ENCODE results near the gene ABO. TPM values are rescaled to one million over a fixed set of nuclear protein-coding genes. Genes with fewer than 3 reads are reported as not detected.
"Not testable (repeated sequence)": the region's sequence is repeated elsewhere in the genome, so short reads cannot be mapped to it uniquely, and the experiment has no call there.

The ABO gene
- total RNA-seq, 2 donors from 2014 or later, result 3.9 to 9.2 TPM

GRCh38 chr9:133321411-133321935, 46.5 kb upstream of the ABO start:
- Histone ChIP-seq H3K4me1 (no peaks in the 10 kb centered on the region), H3K36me3 (replicated peaks in 1 of 2; ENCODE audit: insufficient read depth in 1 of 2, low read depth in 2 of 2) (no peaks in the 10 kb centered on the region), H3K27ac (no peak overlapping the region), H3K4me3 (no peak overlapping the region), H3K9me3 (no peaks in the 10 kb centered on the region), H3K27me3 (no peaks in the 10 kb centered on the region)
- TF ChIP-seq CTCF (IDR thresholded peaks at IDR 0.05) (no peak), POLR2A (IDR thresholded peaks at IDR 0.05) (no peak)
- no peak for ATAC-seq
- DNase-seq, result no peak
- 74 to 78% methylated on average over 13 of the region's 13 CpGs for WGBS, 2 donors
- intact Hi-C loops (cut with DNase I), result loop anchor here (10.0 kb wide), 1 partner anchor 137 kb away; no protein-coding TSS in a partner anchor

- intact Hi-C loops (cut with DNase I), result loop anchor here (10.0 kb wide), 1 partner anchor 136 kb away; no protein-coding TSS in a partner anchor
- H3K4me3 ChIP-seq, result no peak overlapping the region
- no peak for ATAC-seq
- no peaks in the 10 kb centered on the region for H3K36me3 ChIP-seq (replicated peaks in 1 of 2; ENCODE audit: insufficient read depth in 1 of 2, low read depth in 2 of 2)
- no peaks in the 10 kb centered on the region for H3K27me3 ChIP-seq
- no peaks in the 10 kb centered on the region for H3K9me3 ChIP-seq
- WGBS, 2 donors, result 73 to 77% methylated on average over 12 to 13 of the region's 13 CpGs
- H3K4me1 ChIP-seq, result no peaks in the 10 kb centered on the region
- DNase-seq, result no peak
- H3K27ac ChIP-seq, result no peak overlapping the region
- no peak for TF ChIP-seq CTCF (IDR thresholded peaks at IDR 0.05)
- no peak for TF ChIP-seq POLR2A (IDR thresholded peaks at IDR 0.05)
These were observed 45.5 kb upstream of the ABO start for GRCh38 chr9:133320421-133320881.

- H3K27ac ChIP-seq; DNase-seq; H3K4me3 ChIP-seq; H3K27me3 ChIP-seq; intact Hi-C loops (cut with DNase I); H3K36me3 ChIP-seq (replicated peaks in 1 of 2; ENCODE audit: insufficient read depth in 1 of 2, low read depth in 2 of 2); ATAC-seq; H3K4me1 ChIP-seq; H3K9me3 ChIP-seq: not testable (repeated sequence)
- WGBS, 2 donors, result 68 to 72% methylated on average over 6 to 12 of the region's 13 CpGs
These were observed 42.5 kb upstream of the ABO start for GRCh38 chr9:133317551-133317950.

DNA sequence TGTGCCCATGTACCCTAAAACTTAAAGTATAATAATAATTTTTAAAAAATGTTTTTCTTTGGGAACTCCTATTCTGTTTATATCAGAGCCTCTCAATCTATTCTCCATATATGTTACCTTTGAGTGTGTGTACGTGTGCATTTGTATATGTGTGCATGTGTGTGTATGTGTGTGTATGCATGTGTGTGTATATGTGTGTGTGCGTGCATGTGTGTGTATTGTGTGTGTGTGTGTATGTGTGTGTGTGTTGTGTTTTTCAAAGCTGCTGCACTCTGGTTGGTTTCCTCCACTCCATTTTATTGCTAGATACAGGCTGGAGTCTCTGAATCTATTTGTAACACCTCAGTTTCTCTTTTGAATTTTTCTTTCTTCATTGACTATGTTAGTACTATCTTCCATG, 41.0 kb upstream of the ABO start:
- H3K27ac ChIP-seq, result no peak overlapping the region
- intact Hi-C loops (cut with DNase I), result no loop called here
- no peak overlapping the region for H3K4me3 ChIP-seq
- no peaks in the 10 kb centered on the region for H3K4me1 ChIP-seq
- ATAC-seq, result no peak
- TF ChIP-seq CTCF (IDR thresholded peaks at IDR 0.05) (no peak), POLR2A (IDR thresholded peaks at IDR 0.05) (no peak)
- H3K36me3 ChIP-seq (replicated peaks in 1 of 2; ENCODE audit: insufficient read depth in 1 of 2, low read depth in 2 of 2), result no peaks in the 10 kb centered on the region
- WGBS, 2 donors, result 47 to 57% methylated on average over 2 of the region's 2 CpGs
- DNase-seq, result no peak
- no peaks in the 10 kb centered on the region for H3K27me3 ChIP-seq
- no peaks in the 10 kb centered on the region for H3K9me3 ChIP-seq

DNA sequence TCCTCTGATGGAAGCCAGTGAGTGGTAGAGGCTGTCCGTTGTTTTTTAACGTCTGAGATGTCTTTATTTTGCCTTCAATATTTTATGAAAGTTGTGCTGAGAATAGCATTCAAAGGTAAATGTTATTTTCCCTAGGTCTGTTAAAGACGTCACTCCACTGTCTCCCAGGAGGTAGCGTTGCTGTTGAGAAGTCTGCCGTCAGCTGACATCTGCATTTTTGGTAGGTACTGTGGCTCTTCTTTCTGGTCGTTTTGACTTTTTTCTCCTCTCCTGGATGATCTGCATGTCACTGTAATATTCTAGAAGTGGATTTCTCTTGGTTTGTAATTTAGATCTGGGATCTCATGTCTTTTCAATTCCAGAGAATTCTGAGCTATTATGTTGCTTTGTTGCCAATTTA, 34.6 kb upstream of the ABO start:
- DNase-seq (no peak), ATAC-seq (no peak)
- TF ChIP-seq CTCF (IDR thresholded peaks at IDR 0.05) (no peak), POLR2A (IDR thresholded peaks at IDR 0.05) (no peak)
- Histone ChIP-seq H3K27me3 (no peaks in the 10 kb centered on the region), H3K4me3 (no peak overlapping the region), H3K27ac (no peak overlapping the region), H3K36me3 (replicated peaks in 1 of 2; ENCODE audit: insufficient read depth in 1 of 2, low read depth in 2 of 2) (no peaks in the 10 kb centered on the region), H3K9me3 (no peaks in the 10 kb centered on the region), H3K4me1 (no peaks in the 10 kb centered on the region)
- 71 to 74% methylated on average over 6 of the region's 6 CpGs for WGBS, 2 donors
- intact Hi-C loops (cut with DNase I), result no loop called here
